OCI-LY3 (cell line): ENCODE data around the gene RNF183.

ENCODE experiments used
- EZH2phosphoT487 ChIP-seq: fragments of 200-600 bp; shearing (Covaris generic); IDR thresholded peaks from 2 replicates; pipeline ENCODE4 v1.6.1; 2018; ENCODE audit warnings: antibody characterized with exemption, mixed run types, low read depth
- TF ChIP-seq, protein P1 (sequence below): fragments of 200-600, 300-600 bp; sonication (generic); IDR thresholded peaks from 2 replicates; pipeline ENCODE4 v1.5.1; 2014; ENCODE audit warnings: antibody characterized with exemption, low read length, low read depth

DNA sequence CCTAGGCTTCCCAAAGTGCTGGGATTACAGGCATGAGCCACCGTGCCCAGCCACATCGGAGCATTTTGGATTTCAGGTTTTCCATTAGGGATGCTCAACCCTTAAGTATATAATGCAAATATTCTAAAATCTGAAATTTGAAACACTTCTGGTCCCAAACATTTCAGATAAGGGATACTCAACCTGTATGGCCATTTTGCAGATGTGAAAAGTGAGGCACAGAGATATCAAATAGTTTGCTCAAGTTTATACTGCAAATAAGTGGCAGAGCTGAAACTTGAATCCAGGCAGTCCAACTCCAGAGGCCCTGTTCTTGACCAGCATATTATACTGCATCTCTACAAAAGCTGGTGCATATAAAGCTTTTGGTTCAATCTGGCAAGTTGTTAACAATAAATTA lies 34.5 kb upstream of the RNF183 start:
- TF ChIP-seq, protein P1, sequence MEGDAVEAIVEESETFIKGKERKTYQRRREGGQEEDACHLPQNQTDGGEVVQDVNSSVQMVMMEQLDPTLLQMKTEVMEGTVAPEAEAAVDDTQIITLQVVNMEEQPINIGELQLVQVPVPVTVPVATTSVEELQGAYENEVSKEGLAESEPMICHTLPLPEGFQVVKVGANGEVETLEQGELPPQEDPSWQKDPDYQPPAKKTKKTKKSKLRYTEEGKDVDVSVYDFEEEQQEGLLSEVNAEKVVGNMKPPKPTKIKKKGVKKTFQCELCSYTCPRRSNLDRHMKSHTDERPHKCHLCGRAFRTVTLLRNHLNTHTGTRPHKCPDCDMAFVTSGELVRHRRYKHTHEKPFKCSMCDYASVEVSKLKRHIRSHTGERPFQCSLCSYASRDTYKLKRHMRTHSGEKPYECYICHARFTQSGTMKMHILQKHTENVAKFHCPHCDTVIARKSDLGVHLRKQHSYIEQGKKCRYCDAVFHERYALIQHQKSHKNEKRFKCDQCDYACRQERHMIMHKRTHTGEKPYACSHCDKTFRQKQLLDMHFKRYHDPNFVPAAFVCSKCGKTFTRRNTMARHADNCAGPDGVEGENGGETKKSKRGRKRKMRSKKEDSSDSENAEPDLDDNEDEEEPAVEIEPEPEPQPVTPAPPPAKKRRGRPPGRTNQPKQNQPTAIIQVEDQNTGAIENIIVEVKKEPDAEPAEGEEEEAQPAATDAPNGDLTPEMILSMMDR = no peak
- TF ChIP-seq EZH2phosphoT487 = no peak
